ENCODE results near the gene CAMSAP2. TPM values are rescaled to one million over a fixed set of nuclear protein-coding genes. Genes with fewer than 3 reads are reported as not detected.
"Not testable (repeated sequence)": the region's sequence is repeated elsewhere in the genome, so short reads cannot be mapped to it uniquely, and the experiment has no call there.

CAMSAP2 gene
- total RNA-seq, 2 experiments from 2014 or later: 3.0 to 4.1 TPM

DNA sequence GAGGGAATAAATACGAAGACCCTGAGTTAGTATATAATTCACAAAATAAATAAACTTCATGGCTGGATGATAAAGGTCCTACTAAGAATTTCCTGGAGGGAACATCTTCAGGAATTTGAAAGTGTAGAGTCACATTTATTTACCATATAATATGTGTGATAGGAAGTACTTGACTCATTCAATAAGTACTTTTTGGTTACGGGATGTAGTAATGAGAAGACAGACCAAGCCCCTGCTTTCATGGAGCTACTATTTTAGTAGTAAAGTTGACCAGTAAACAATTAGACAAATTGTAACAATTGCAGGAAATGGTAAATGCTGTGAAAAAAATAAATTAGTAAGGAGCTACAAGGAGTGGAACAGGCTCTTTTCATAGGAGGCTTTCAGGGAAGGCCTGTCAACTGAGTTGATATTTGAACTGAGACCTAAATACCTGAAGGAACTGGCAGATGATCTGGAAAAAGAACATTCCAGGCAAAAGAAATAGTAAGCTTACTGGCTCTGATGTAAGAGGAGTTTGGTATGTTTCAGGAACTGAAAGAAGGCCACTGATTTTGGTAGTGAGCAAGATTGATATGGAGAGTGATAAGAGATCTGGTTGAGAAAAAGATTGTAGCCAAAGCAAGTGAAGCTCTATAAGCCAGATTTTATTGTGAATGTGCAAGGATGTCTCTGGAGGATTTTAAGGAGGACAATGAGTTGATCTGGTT, 36.2 kb downstream of the CAMSAP2 start:
- Mint-ChIP-seq H3K9me3 (no peaks in the 10 kb centered on the region), H3K36me3 (no peaks in the 10 kb centered on the region), H3K4me3 (no peak overlapping the region), H3K27ac (no peak overlapping the region), H3K27me3 (no peaks in the 10 kb centered on the region), H3K4me1 (ENCODE audit: low read depth) (peaks cover 4% of the 10 kb centered on the region)
- ChIA-PET POLR2A (no interaction called here), CTCF (interaction anchor here (1.5 kb wide), 1 partner anchor 153 kb away, joined by 7 read pairs; no protein-coding TSS in a partner anchor)
- intact Hi-C loops (cut with micrococcal nuclease): no loop called here
- DNase-seq: no peak

DNA sequence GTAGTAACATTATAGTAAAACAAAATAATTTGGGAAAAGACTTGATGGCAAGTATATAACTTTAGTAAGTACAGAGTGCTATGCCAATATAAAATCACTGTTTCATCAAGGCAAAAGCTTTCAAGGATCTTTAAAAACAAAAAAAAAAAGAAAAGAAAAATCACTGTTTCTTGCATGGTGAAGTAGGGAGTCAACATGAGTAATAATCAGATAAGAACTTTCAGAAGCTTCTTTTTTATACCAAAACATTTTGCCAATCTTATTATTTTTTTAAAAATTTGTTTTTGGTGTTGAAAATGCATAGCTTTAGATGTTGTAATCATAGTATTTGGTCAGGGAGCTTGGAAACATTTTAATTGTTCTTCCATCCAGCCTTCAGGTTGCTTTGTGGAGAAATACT, 37.2 kb downstream of the CAMSAP2 start:
- Mint-ChIP-seq H3K27me3 (no peaks in the 10 kb centered on the region), H3K36me3 (no peaks in the 10 kb centered on the region), H3K4me1 (ENCODE audit: low read depth) (peaks cover 4% of the 10 kb centered on the region), H3K4me3 (no peak overlapping the region), H3K9me3 (no peaks in the 10 kb centered on the region), H3K27ac (no peak overlapping the region)
- ChIA-PET CTCF (interaction anchor here (1.5 kb wide), 1 partner anchor 154 kb away, joined by 7 read pairs; no protein-coding TSS in a partner anchor), POLR2A (interaction anchor here (0.6 kb wide), 1 partner anchor 33 kb away, joined by 3 read pairs; no protein-coding TSS in a partner anchor)
- DNase-seq: no peak
- intact Hi-C loops (cut with micrococcal nuclease): no loop called here

DNA sequence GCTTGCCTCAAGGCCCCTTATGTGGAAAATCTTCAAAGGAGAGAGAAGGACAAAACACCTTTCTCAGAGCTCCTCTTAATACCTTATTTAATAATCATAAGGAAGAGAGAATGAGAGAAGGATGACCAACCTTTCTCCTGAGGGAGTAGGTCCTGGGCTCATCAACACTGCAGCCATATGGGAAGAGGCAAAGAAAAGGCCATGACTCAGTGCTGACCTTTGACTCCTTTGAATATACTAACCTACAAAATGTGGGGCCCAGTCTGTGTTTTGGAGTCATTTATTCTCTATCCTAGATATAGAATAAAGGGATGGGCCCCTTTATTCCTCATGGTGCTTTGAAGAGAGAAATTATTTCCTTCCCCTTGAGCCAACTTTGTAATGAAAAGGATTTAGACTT, 38.3 kb downstream of the CAMSAP2 start:
- no peaks in the 10 kb centered on the region for H3K27me3 Mint-ChIP-seq
- ChIA-PET POLR2A (no interaction called here), CTCF (no interaction called here)

DNA sequence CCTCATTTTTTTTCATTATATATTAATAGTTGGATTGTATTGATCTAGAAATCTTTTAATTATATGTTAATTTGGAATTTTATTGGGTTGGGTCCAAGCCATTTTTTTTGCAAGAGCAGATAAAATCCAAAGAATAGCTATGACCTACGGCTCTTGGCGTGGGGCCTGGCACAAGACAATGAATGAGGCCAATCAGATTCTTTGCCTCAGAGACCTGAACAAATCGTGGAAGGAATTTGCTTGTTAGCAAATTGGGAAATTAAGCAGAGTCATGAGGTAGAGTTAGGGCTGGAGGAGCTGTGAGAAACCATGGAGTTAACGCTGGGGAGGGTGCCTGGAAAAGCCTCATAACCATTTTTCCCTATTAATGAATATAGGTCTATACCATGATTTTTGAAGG, 40.1 kb downstream of the CAMSAP2 start:
- POLR2A ChIA-PET: no interaction called here
- H3K27ac Mint-ChIP-seq: no peak overlapping the region
- H3K4me1 Mint-ChIP-seq (ENCODE audit: low read depth): peaks cover 4% of the 10 kb centered on the region
- CTCF ChIA-PET: interaction anchor here (1.0 kb wide), 1 partner anchor 25 kb away, joined by 3 read pairs; no protein-coding TSS in a partner anchor
- DNase-seq: no peak
- no peaks in the 10 kb centered on the region for H3K27me3 Mint-ChIP-seq
- H3K9me3 Mint-ChIP-seq: peaks cover 2% of the 10 kb centered on the region
- intact Hi-C loops (cut with micrococcal nuclease): no loop called here
- H3K36me3 Mint-ChIP-seq: peaks cover 10% of the 10 kb centered on the region
- H3K4me3 Mint-ChIP-seq: no peak overlapping the region

More for the DNA sequence above, 38.3 kb downstream of the CAMSAP2 start:
- Mint-ChIP-seq H3K27ac (no peak overlapping the region), H3K4me3 (no peak overlapping the region), H3K9me3 (no peaks in the 10 kb centered on the region), H3K4me1 (ENCODE audit: low read depth) (peaks cover 4% of the 10 kb centered on the region), H3K36me3 (no peaks in the 10 kb centered on the region)
- intact Hi-C loops (cut with micrococcal nuclease): no loop called here
- DNase-seq: no peak

DNA sequence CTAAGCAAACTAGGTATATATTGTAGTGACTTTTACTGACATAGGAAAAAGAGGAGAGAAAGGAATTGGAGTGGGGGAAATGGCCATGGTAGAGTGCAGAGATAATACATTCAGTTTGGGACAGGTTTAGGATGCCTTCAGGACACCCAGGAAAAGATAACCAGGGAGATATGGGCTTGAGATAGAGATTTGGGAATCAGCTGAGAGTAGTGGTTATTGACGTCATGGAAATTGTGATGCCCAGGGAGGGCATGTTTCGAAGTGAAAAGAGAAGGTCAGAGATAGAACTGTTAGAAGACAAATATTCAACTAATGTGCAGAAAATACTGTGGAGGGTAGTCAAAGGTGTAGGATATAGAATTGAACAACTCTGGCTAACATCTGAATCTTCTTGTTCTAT, 40.6 kb downstream of the CAMSAP2 start:
- Mint-ChIP-seq H3K27me3 (no peaks in the 10 kb centered on the region), H3K27ac (no peak overlapping the region), H3K9me3 (peaks cover 2% of the 10 kb centered on the region), H3K4me3 (no peak overlapping the region), H3K36me3 (peaks cover 12% of the 10 kb centered on the region), H3K4me1 (ENCODE audit: low read depth) (peaks cover 4% of the 10 kb centered on the region)
- intact Hi-C loops (cut with micrococcal nuclease): no loop called here
- DNase-seq: no peak
- POLR2A ChIA-PET: no interaction called here
- CTCF ChIA-PET: no interaction called here

DNA sequence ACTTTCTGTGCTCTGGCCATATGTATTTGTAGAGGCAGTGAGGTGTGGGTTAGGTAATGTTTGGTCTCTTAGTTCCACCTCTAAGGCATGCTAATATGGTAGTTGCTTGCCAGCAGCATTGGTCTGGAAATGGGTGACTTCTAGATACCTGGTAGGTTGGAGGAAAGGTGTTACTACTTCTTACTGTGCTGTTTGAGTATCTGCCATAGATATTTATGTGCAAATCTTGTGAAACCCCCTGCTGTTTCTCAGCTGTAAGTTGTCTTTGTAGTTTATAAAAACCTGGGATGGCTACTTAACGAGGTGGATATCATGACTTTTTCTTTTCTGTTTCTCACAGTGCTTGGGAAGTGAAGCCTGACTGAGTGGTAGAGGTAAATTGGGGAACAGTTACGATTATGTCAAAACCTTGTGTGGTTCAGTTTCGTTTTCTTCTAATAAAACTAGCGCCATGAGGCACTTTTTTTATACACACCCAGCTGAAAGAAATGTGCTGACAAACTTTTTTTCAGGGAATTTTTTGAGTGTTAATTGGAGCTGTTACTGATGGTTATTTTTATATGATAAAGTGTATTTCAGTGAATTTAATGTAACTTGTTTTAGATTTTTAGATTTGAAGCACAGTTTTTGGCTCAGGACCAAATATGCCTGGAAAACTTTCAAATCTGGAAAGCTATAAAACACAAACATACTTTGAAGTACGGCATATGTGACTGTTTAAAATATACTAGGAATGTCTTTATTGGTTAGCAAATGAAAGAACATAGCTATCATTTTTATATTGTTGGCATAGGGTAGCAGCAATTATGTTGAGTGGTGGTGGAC, 42.1 kb downstream of the CAMSAP2 start:
- Mint-ChIP-seq H3K4me1 (ENCODE audit: low read depth) (no peaks in the 10 kb centered on the region), H3K9me3 (peaks cover 2% of the 10 kb centered on the region), H3K4me3 (no peak overlapping the region), H3K27ac (no peak overlapping the region), H3K36me3 (peaks cover 12% of the 10 kb centered on the region), H3K27me3 (no peaks in the 10 kb centered on the region)
- DNase-seq: no peak
- intact Hi-C loops (cut with micrococcal nuclease): no loop called here
- POLR2A ChIA-PET: no interaction called here
- CTCF ChIA-PET: interaction anchor here (1.3 kb wide), 1 partner anchor 22 kb away, joined by 4 read pairs; no protein-coding TSS in a partner anchor

DNA sequence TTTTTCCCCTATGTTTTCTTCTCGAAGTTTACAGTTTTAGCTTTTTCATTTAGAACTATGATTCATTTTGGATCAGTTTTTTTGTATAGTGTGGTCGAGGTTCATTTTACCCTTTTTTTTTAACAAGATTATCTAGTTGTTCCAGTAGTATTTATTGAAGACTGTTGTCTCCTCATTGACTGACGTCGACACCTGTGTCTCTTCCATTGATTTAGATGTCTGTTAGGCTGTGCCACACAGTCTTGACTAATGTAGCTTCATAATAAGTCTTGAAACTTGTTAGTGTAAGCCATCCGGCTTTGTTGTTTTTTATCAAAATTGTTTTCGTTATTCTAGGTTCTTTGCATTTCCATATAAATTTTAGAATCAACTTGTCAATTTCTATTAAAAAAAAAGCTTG, 45.2 kb downstream of the CAMSAP2 start:
- Mint-ChIP-seq H3K36me3 (peaks cover 12% of the 10 kb centered on the region), H3K27ac (no peak overlapping the region), H3K9me3 (peaks cover 2% of the 10 kb centered on the region), H3K27me3 (no peaks in the 10 kb centered on the region), H3K4me1 (ENCODE audit: low read depth) (no peaks in the 10 kb centered on the region), H3K4me3 (no peak overlapping the region)
- ChIA-PET CTCF (interaction anchor here (0.7 kb wide), 1 partner anchor 18 kb away, joined by 3 read pairs; no protein-coding TSS in a partner anchor), POLR2A (no interaction called here)
- intact Hi-C loops (cut with micrococcal nuclease): no loop called here
- DNase-seq: no peak

DNA sequence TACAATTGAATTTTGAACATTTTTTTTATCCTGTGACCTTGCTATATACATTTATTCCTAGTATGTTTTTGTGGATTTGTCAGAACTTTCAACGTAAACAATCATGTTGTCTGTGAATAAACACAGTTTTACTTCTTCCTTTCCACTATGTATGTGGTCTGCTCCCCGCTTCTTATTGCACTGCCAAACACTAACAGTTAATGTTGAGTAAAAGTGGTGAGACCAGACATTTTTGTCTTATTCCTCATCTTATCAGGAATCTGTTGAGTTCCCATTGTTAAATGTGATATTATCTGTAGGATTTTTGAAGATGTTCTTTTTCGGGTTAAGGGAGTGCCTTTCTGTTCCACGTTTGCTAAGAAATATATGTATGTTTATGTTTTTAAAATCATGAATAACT, 45.9 kb downstream of the CAMSAP2 start:
- DNase-seq: no peak
- ChIA-PET CTCF (no interaction called here), POLR2A (no interaction called here)
- Mint-ChIP-seq H3K27me3 (no peaks in the 10 kb centered on the region), H3K9me3 (peaks cover 2% of the 10 kb centered on the region), H3K36me3 (peaks cover 12% of the 10 kb centered on the region), H3K27ac (no peak overlapping the region), H3K4me3 (no peak overlapping the region), H3K4me1 (ENCODE audit: low read depth) (no peaks in the 10 kb centered on the region)
- intact Hi-C loops (cut with micrococcal nuclease): no loop called here

DNA sequence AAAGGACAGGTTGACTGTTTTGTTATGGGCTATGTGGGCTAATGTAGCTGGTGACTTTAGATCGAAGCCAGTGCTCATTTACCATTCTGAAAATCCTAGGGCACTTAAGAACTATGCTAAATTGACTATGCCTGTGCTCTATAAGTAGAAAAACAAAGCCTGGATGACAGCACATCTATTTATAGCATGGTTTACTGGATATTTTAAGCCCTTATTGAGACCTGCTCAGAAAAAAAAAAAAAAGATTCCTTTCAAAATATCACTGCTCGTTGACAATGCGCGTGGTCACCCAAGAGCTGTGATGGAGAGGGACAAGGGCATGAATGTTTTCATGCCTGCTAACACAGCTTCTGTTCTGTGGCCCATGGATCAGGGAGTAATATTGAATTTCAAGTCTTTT, 48.1 kb downstream of the CAMSAP2 start:
- Mint-ChIP-seq H3K9me3 (peaks cover 2% of the 10 kb centered on the region), H3K27ac (no peak overlapping the region), H3K27me3 (no peaks in the 10 kb centered on the region), H3K4me3 (no peak overlapping the region), H3K36me3 (peaks cover 12% of the 10 kb centered on the region), H3K4me1 (ENCODE audit: low read depth) (no peaks in the 10 kb centered on the region)
- DNase-seq: no peak
- intact Hi-C loops (cut with micrococcal nuclease): no loop called here
- ChIA-PET POLR2A (no interaction called here), CTCF (interaction anchor here (0.6 kb wide), 1 partner anchor 1069 kb away, joined by 3 read pairs; no protein-coding TSS in a partner anchor)

DNA sequence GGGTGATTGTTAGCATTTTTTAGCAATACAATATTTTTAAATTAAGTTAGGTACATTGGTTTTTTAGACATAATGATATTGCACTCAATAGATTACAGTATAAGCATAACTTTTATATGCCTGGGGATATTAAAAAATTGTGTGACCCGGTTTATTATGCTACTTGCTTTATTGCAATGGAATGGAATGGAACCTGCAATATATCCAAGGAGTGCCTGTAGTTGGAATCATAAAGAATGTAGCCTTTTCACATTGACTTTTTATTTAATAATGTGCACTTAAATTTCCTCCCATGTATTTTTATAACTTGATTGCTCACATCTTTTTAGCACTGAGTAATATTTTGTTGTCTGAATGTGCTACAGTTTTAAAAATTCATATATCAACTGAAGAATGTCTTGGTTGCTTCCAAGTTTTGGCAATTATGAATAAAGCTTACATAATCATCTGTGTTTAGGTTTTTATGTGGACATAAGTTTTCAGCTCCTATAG, 49.2 kb downstream of the CAMSAP2 start:
- CTCF ChIA-PET: no interaction called here
- peaks cover 9% of the 10 kb centered on the region for H3K36me3 Mint-ChIP-seq
- intact Hi-C loops (cut with micrococcal nuclease): no loop called here
- no peaks in the 10 kb centered on the region for H3K4me1 Mint-ChIP-seq (ENCODE audit: low read depth)
- POLR2A ChIA-PET: no interaction called here
- no peak for DNase-seq
- no peaks in the 10 kb centered on the region for H3K27me3 Mint-ChIP-seq
- no peak overlapping the region for H3K27ac Mint-ChIP-seq
- peaks cover 2% of the 10 kb centered on the region for H3K9me3 Mint-ChIP-seq
- H3K4me3 Mint-ChIP-seq: no peak overlapping the region

DNA sequence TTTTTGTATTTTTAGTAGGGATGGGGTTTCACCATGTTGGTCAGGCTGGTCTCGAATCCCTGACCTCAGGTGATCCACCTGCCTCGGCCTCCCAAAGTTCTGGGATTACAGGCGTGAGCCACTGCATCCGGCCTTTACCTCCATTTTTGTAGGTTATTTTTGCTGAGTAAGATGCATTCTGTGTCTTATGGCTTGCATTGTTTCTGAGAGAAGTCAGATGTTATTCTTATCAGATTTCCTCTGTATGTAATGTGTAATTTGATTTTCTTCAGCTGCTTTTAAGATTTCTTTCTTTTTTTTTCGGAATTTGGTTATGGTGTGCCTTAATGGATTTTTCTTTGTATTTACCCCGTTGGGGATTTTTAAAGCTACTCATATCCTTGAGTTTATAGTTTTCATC, 52.3 kb downstream of the CAMSAP2 start:
- H3K27ac Mint-ChIP-seq; H3K4me1 Mint-ChIP-seq (ENCODE audit: low read depth); H3K4me3 Mint-ChIP-seq; DNase-seq; H3K9me3 Mint-ChIP-seq; intact Hi-C loops (cut with micrococcal nuclease); H3K36me3 Mint-ChIP-seq; H3K27me3 Mint-ChIP-seq; POLR2A ChIA-PET: not testable (repeated sequence)
- CTCF ChIA-PET: interaction anchor here (1.4 to 1.8 kb wide), 2 partner anchors 12 to 169 kb away, joined by 5 to 6 read pairs; no protein-coding TSS in a partner anchor

DNA sequence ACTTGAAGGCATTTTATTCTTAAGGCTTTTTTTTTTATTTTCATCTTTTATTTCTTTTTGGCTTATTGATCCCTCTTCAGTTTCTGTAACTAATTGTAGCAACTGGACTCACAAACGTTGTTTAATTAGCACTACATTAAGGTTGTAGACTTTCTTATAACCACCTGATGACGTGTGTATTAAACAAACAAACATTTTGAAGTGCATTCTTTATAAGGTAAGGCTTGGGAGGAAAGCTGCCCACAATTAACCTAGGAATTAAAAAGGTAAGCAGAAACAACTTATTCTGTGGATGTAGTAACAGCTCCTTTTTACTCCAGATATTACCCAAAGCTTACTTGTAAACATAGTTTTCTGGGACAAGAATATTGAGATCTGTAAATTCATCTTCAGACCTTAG, 55.0 kb downstream of the CAMSAP2 start:
- intact Hi-C loops (cut with micrococcal nuclease): no loop called here
- DNase-seq: no peak
- H3K4me1 Mint-ChIP-seq (ENCODE audit: low read depth): no peaks in the 10 kb centered on the region
- H3K27me3 Mint-ChIP-seq: no peaks in the 10 kb centered on the region
- POLR2A ChIA-PET: no interaction called here
- no peak overlapping the region for H3K27ac Mint-ChIP-seq
- H3K36me3 Mint-ChIP-seq: no peaks in the 10 kb centered on the region
- no peak overlapping the region for H3K4me3 Mint-ChIP-seq
- CTCF ChIA-PET: interaction anchor here (1.0 to 2.0 kb wide), 2 partner anchors 8 to 171 kb away, joined by 3 to 12 read pairs; no protein-coding TSS in a partner anchor
- no peaks in the 10 kb centered on the region for H3K9me3 Mint-ChIP-seq
